ENCODE results near the gene PIP4K2B. TPM values are rescaled to one million over a fixed set of nuclear protein-coding genes. Genes with fewer than 3 reads are reported as not detected.

Gene PIP4K2B
- total and polyA plus RNA-seq, 9 donors = 32.1 to 95.3 (median 66.5) TPM

- DNase-seq = no peak
- H3K9me3 ChIP-seq = no peaks in the 10 kb centered on the region
- no peak overlapping the region for H3K4me3 ChIP-seq
- H3K4me1 ChIP-seq (ENCODE audit: insufficient read depth) = no peaks in the 10 kb centered on the region
- intact Hi-C loops (cut with DNase I) = no loop called here
- no peak for TF ChIP-seq POLR2A (IDR thresholded peaks at IDR 0.05)
- no peak for TF ChIP-seq EP300 (IDR thresholded peaks at IDR 0.05)
- no peak for TF ChIP-seq CTCF (IDR thresholded peaks at IDR 0.05)
- no peaks in the 10 kb centered on the region for H3K27me3 ChIP-seq
- WGBS, 3 donors = 82 to 85% (median 83%) methylated on average over 6 of the region's 6 CpGs
- H3K27ac ChIP-seq = no peak overlapping the region
- no peaks in the 10 kb centered on the region for H3K36me3 ChIP-seq
Measured at GRCh38 chr17:38720941-38721340, 78.4 kb downstream of the PIP4K2B start.

DNA sequence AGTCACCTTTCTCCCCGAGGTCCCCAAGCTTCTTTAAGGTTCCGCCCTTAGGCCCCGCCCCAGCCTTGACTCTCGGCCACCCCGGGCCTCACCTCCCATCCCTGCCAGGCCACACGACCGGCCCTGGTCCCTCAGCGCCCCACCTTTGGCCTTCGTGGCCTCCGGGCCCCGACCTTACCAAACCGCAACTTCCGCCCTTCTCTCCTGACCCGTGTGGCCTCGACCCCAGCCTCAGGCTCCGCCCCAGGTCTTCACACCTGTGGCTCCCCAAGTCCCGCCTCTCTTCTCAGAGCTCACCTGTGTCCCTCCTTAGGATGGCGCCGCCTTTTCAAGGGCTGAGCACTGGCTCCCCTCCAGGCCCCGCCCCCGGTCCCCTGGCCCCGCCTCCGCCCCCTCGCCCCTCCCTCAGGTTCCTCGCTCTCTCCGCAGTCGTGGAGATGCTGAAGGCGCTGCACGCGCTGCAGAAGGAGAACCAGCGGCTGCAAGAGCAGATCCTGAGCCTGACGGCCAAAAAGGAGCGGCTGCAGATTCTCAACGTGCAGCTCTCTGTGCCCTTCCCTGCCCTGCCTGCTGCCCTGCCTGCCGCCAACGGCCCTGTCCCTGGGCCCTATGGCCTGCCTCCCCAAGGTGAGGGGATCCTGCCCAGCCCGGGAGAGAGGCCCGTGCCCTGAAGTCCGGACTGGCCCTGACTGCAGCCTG lies 79.3 kb downstream of the PIP4K2B start:
- no peak overlapping the region for H3K4me3 ChIP-seq
- H3K27ac ChIP-seq = no peak overlapping the region
- H3K27me3 ChIP-seq = no peaks in the 10 kb centered on the region
- intact Hi-C loops (cut with DNase I) = no loop called here
- H3K4me1 ChIP-seq (ENCODE audit: insufficient read depth) = no peaks in the 10 kb centered on the region
- 66 to 73% (median 67%) methylated on average over 39 of the region's 39 CpGs for WGBS, 3 donors
- no peak for TF ChIP-seq CTCF (IDR thresholded peaks at IDR 0.05)
- TF ChIP-seq EP300 (IDR thresholded peaks at IDR 0.05) = no peak
- no peak for TF ChIP-seq POLR2A (IDR thresholded peaks at IDR 0.05)
- no peak for DNase-seq
- H3K9me3 ChIP-seq = no peaks in the 10 kb centered on the region
- H3K36me3 ChIP-seq = no peaks in the 10 kb centered on the region

GRCh38 chr17:38719289-38719942 lies 79.9 kb downstream of the PIP4K2B start:
- TF ChIP-seq CTCF (IDR thresholded peaks at IDR 0.05) (no peak), POLR2A (IDR thresholded peaks at IDR 0.05) (no peak), EP300 (IDR thresholded peaks at IDR 0.05) (no peak)
- WGBS, 3 donors = 67 to 77% (median 68%) methylated on average over 29 of the region's 29 CpGs
- Histone ChIP-seq H3K36me3 (no peaks in the 10 kb centered on the region), H3K27ac (no peak overlapping the region), H3K27me3 (no peaks in the 10 kb centered on the region), H3K4me1 (ENCODE audit: insufficient read depth) (no peaks in the 10 kb centered on the region), H3K4me3 (no peak overlapping the region), H3K9me3 (no peaks in the 10 kb centered on the region)
- DNase-seq = no peak
- intact Hi-C loops (cut with DNase I) = no loop called here

DNA sequence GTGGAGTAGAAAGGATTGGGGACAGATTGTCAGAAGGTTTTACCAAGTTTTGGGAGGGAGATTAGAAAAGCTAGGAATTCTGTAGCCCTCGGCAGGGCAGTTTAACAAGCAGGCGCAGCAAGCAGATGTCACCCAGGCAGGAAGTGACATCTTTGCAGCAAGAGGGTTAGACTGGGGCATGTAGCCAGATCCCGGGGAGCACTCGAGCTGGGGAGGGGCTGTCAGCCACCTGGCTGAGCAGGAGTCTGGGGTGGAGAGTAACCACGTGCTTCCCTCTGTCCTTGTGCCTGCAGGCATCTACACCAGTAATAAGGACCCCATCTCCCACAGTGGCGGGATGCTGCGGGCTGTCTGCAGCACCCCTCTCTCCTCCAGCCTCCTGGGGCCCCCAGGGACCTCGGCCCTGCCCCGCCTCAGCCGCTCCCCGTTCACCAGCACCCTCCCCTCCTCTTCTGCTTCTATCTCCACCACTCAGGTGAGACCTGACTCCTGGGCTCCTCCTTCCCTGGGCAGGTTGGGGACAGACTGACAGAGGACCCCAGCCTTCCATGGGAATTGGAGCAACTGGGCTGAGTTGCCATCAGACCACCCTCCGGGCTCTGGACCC lies 82.1 kb downstream of the PIP4K2B start:
- intact Hi-C loops (cut with DNase I) = no loop called here
- DNase-seq = no peak
- H3K4me3 ChIP-seq = no peak overlapping the region
- TF ChIP-seq CTCF (IDR thresholded peaks at IDR 0.05) (no peak), EP300 (IDR thresholded peaks at IDR 0.05) (no peak), POLR2A (IDR thresholded peaks at IDR 0.05) (no peak)
- no peaks in the 10 kb centered on the region for H3K27me3 ChIP-seq
- no peak overlapping the region for H3K27ac ChIP-seq
- 76 to 79% (median 77%) methylated on average over 12 of the region's 12 CpGs for WGBS, 3 donors
- no peaks in the 10 kb centered on the region for H3K9me3 ChIP-seq
- no peaks in the 10 kb centered on the region for H3K36me3 ChIP-seq
- H3K4me1 ChIP-seq (ENCODE audit: insufficient read depth) = no peaks in the 10 kb centered on the region
